ENCODE results near the gene CFDP1. TPM values are rescaled to one million over a fixed set of nuclear protein-coding genes. Genes with fewer than 3 reads are reported as not detected.
A peak's percentile ranks its signal among the peaks of the same experiment; 100 is the strongest.

The CFDP1 gene
- total RNA-seq, 2 donors from 2014 or later, result 47.5 to 49.7 TPM

DNA sequence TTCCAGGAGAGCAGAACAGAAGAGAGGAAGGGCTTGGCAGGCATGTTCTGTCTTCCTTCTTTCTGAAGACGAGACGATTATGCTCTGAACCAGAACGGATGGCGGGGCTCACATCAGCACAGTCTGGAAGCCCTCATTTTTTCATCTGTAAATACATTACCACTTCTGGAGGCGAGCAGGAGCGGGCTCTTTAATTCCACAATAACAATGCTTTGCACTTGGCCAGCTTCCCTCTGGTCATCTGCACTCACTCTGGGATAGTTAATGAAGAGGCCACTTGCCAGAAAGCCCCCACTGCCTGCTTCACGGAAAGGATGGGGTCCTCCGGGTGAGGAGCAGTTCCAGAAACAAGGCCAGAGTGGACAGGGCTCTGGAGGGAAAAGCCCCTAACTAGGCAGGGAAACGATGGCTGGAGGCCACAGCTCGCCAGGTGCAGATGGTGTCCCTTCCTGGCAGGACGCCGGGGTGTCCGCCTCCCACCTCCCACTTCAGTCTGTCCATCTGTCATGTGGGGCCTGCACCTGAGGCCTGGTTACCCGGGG lies 168.8 kb downstream of the CFDP1 start:
- Mint-ChIP-seq H3K9me3 (no peaks in the 10 kb centered on the region), H3K36me3 (peaks cover 0 to 12% of the 10 kb centered on the region in 2 donors), H3K27ac (no peak overlapping the region)
- ATAC-seq (no peak), DNase-seq (ENCODE audit: low spot score in 2 of 2) (no peak)

- Mint-ChIP-seq H3K36me3 (peaks cover 0 to 12% of the 10 kb centered on the region in 2 donors), H3K27ac (no peak overlapping the region), H3K9me3 (no peaks in the 10 kb centered on the region)
- no peak for DNase-seq (ENCODE audit: low spot score in 2 of 2)
- no peak for ATAC-seq
Observed at GRCh38 chr16:75263963-75264445, 169.3 kb downstream of the CFDP1 start.

DNA sequence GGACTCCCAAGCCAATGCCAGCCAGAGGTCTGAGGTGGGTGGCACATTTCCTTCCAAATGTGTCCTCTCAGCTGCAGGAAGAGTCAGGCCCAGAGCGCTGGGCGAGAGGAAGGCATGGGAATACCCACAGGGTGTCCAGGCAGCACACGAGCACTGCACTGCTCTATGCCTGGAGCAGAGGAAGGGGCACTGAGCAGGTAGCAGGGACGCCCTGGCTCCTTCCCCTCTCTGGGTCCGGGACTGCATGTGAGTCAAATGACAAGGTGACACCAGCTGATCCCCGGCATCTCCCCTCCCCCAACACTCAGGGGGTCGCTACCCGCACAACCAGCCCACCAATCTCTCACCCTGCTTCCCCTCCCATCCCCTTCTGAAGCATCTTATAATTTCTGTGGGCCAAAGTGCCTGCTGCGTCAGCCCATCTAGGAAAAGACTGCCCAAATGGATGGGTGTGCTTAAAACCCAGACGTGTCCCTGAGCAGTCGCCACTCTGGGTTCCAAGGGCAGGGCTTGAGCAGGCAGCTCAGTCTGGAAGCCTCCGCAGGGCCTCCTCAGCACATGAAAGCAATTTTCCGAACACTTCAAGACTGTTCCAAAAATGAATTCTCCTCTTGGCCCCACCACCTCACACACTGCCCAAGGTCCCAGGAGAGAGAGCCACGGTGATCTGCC lies 169.9 kb downstream of the CFDP1 start:
- no peak overlapping the region for H3K27ac Mint-ChIP-seq
- H3K9me3 Mint-ChIP-seq, result no peaks in the 10 kb centered on the region
- ATAC-seq (no peak), DNase-seq (ENCODE audit: low spot score in 2 of 2) (no peak)
- H3K36me3 Mint-ChIP-seq, result peaks cover 0 to 12% of the 10 kb centered on the region in 2 donors

- no peak for ATAC-seq
Observed at GRCh38 chr16:75262800-75263127, 170.5 kb downstream of the CFDP1 start.

DNA sequence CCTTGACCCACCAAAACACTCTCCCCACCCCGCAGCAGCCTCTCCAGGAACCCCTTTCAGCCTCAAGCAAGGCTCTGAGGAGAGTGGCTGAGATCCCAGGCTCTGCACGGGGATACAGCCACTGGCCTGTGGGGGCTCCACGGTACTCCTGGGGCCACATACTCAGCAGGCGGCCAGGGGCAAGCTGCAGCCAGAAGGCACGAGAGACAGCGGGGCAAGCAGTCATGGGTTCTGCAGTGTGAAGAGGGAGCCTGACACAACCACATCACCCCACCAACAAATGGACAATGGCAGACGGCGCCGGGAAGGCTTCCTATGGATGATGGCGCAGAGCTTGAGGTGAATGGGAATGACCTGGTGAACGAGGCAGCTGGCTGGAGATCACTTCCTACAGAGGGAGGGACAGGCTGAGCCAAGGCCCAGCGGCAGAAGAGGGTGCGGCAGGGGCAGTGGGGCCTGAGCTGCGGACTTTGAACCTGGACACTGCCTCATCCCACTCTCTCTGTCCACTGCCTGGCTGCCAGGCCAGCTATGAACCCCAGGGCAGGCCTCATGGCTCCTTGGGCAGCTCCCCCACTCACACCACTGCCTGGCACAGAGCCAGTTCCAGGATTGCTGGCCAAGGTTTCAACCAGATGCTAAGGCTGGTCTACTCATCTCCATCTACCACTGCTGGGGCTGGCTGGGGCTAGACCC lies 171.1 kb downstream of the CFDP1 start:
- ATAC-seq (no peak), DNase-seq (ENCODE audit: low spot score in 2 of 2) (no peak)
- no peaks in the 10 kb centered on the region for H3K9me3 Mint-ChIP-seq
- no peak overlapping the region for H3K27ac Mint-ChIP-seq
- peaks cover 0 to 12% of the 10 kb centered on the region in 2 donors for H3K36me3 Mint-ChIP-seq

More at GRCh38 chr16:75262800-75263127, 170.5 kb downstream of the CFDP1 start:
- Mint-ChIP-seq H3K27ac (no peak overlapping the region), H3K36me3 (peaks cover 0 to 12% of the 10 kb centered on the region in 2 donors), H3K9me3 (no peaks in the 10 kb centered on the region)
- DNase-seq (ENCODE audit: low spot score in 2 of 2), result no peak

- Mint-ChIP-seq H3K27ac (no peak overlapping the region), H3K9me3 (no peaks in the 10 kb centered on the region), H3K36me3 (peaks cover 0 to 12% of the 10 kb centered on the region in 2 donors)
- ATAC-seq (no peak), DNase-seq (ENCODE audit: low spot score in 2 of 2) (no peak)
Observed at GRCh38 chr16:75261590-75262078, 171.7 kb downstream of the CFDP1 start.

DNA sequence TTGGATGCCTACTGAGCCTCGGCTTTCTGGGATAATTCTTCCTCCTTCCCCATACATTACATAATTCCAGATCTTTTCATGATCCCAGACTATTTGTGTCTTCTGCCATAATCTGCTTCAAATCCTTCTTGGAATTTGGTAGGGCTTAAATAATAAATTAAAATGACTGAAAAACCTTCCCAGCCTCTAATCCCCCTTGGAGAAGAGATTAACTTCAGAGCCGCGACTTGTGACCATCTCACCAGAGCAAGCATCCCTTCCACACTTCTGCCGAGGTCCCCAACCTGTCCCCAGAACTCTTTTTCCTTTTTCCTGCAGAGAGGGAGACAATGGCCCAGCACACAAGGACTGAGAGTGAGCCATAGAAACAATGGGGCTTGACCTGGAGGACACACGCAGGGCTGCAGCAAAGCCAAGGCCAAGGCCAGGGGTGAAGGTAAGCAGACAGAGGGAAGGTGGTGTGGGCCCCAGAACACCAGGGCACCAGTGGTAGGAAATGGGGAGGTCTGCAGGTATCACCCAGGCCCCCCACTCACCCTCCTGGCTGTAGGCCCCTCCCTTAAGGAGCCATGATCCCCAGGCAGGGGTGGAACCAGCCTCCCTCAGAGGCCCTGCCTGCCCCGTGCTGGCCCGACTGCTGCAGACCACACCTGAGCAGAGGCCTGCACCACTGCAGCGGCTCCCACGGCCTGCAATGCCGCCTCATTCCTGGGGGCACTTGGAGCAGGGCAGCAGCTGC lies 172.3 kb downstream of the CFDP1 start:
- DNase-seq (ENCODE audit: low spot score in 2 of 2) (no peak), ATAC-seq (no peak)

DNA sequence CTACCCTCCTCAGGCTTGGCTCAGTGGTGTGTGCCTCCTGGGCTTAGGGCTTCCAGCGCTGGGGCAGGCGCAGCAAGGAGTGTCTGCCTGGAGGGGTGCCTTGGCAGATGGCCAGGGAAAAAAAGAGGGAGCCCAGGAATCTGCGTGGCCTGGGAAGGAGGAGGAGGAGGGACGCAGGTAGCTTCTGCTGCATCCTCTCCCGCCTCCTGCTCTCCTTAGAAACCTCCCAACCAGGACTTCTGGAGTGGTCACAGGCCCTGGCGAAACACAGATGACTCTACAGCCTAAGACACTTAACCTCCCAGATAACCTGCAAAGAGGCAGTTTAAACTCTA lies 174.5 kb downstream of the CFDP1 start:
- Mint-ChIP-seq H3K9me3 (no peaks in the 10 kb centered on the region), H3K36me3 (peaks cover 0 to under 1% of the 10 kb centered on the region in 2 donors), H3K27ac (no peak overlapping the region)
- DNase-seq (ENCODE audit: low spot score in 2 of 2) (no peak), ATAC-seq (no peak)

More for the DNA sequence above, 172.3 kb downstream of the CFDP1 start:
- peaks cover 0 to 12% of the 10 kb centered on the region in 2 donors for H3K36me3 Mint-ChIP-seq
- H3K9me3 Mint-ChIP-seq, result no peaks in the 10 kb centered on the region
- no peak overlapping the region for H3K27ac Mint-ChIP-seq

GRCh38 chr16:75257886-75258806 lies 175.2 kb downstream of the CFDP1 start:
- Mint-ChIP-seq H3K27ac (no peak overlapping the region), H3K9me3 (no peaks in the 10 kb centered on the region), H3K36me3 (no peaks in the 10 kb centered on the region)
- DNase-seq (ENCODE audit: low spot score in 2 of 2), result no peak
- ATAC-seq, result no peak

GRCh38 chr16:75256696-75257343 lies 176.5 kb downstream of the CFDP1 start:
- Mint-ChIP-seq H3K9me3 (no peaks in the 10 kb centered on the region), H3K27ac (no peak overlapping the region), H3K36me3 (no peaks in the 10 kb centered on the region)
- ATAC-seq (no peak), DNase-seq (ENCODE audit: low spot score in 2 of 2) (no peak)

DNA sequence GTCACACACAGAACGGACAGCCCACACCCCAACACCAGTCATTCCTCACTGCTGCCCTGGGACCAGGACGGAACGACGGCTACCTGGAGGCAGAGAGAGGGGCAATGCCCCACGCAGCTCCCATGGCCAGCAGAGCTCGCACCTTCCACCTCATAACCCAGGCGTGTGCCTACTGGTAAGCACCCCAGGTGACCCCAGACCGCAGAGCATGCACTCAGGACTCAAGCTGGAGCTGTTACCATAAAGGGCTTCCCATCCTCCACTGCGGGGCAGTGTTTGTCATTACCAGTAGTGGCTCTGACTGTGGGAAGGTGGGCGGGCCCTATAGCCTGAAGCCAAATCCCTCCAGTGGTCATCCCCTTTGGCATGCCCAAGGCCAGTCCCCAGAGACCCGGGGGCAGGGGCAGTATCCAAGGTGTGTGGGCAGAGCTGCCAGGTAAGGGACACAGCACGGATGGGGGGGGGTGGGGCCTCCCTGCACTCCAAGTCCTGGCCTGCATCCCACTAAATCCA lies 177.2 kb downstream of the CFDP1 start:
- Mint-ChIP-seq H3K9me3 (no peaks in the 10 kb centered on the region), H3K36me3 (no peaks in the 10 kb centered on the region), H3K27ac (no peak overlapping the region)
- DNase-seq (ENCODE audit: low spot score in 2 of 2) (no peak), ATAC-seq (no peak)

- DNase-seq (ENCODE audit: low spot score in 2 of 2), result no peak
Observed at GRCh38 chr16:75254359-75254837, 178.9 kb downstream of the CFDP1 start.

DNA sequence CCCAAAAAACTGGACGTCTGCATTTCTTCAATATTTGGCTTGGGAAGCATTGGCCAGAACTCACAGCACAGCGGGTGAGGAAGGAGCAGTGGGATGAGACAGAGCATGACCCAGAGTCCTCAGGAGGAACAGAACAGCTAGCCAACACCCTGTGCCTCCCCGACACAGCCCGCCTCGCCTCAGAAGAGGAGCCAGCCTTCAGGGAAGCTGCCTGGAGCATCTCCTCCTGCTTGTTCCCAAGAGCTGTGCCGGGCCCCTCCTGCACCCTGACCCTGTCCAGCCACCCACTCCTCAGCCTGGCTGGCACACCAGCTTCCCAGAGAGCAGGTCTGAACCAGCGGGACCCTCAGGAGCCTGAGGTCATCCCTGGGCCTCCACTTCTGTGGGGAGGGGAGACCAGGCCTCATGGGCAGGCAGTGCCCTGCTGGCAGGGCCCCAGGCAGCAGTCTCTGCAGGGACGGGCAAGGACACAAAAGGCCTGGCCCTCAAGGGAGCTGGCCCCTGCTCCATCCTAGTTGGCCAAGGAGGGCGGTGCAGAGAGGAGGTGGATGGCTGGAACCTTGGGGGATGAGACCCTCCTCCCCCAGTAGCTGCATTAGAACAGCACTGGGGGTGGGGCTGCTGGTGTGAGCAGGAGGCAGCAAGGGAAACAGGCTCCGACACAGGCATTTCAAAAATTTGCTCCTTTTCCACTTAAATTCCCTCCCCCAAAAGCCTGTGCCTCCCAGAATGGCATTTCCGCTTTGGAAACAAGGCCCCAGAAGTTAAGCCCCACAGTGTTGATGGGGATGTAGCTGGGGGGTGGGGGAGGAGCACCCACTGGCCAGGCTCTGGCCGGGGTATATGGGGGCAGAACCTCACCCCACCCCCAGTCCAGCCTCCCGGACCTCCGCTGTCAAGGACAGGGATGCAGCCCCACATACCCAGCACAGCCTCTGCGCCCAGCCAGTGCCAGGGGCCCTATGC lies 180.1 kb downstream of the CFDP1 start:
- no peak for DNase-seq (ENCODE audit: low spot score in 2 of 2)
- Mint-ChIP-seq H3K27ac (no peak overlapping the region), H3K9me3 (no peaks in the 10 kb centered on the region), H3K36me3 (no peaks in the 10 kb centered on the region)
- no peak for ATAC-seq

More at GRCh38 chr16:75254359-75254837, 178.9 kb downstream of the CFDP1 start:
- Mint-ChIP-seq H3K36me3 (no peaks in the 10 kb centered on the region), H3K27ac (no peak overlapping the region), H3K9me3 (no peaks in the 10 kb centered on the region)
- ATAC-seq, result no peak

GRCh38 chr16:75252049-75252864 lies 181.0 kb downstream of the CFDP1 start:
- H3K27ac Mint-ChIP-seq, result no peak overlapping the region
- no peaks in the 10 kb centered on the region for H3K9me3 Mint-ChIP-seq
- H3K36me3 Mint-ChIP-seq, result no peaks in the 10 kb centered on the region
- ATAC-seq (peak in 1 of 2 donors; percentile 3), DNase-seq (ENCODE audit: low spot score in 2 of 2) (no peak)
